CD4-positive, alpha-beta T cell treated with Interleukin-6 for 4 hours (primary cell): ENCODE results near the gene LSM6.

Experiments used
- DNase-seq: peaks from one replicate; pipeline ENCODE4 v3.0.0-alpha.2; 2020; ENCODE audit warnings: mixed read lengths

LSM6 gene

GRCh38 chr4:146186596-146186995, 11.1 kb downstream of the LSM6 start:
- no peak for DNase-seq

- DNase-seq: no peak
Observed at GRCh38 chr4:146190456-146190855, 14.9 kb downstream of the LSM6 start.

DNA sequence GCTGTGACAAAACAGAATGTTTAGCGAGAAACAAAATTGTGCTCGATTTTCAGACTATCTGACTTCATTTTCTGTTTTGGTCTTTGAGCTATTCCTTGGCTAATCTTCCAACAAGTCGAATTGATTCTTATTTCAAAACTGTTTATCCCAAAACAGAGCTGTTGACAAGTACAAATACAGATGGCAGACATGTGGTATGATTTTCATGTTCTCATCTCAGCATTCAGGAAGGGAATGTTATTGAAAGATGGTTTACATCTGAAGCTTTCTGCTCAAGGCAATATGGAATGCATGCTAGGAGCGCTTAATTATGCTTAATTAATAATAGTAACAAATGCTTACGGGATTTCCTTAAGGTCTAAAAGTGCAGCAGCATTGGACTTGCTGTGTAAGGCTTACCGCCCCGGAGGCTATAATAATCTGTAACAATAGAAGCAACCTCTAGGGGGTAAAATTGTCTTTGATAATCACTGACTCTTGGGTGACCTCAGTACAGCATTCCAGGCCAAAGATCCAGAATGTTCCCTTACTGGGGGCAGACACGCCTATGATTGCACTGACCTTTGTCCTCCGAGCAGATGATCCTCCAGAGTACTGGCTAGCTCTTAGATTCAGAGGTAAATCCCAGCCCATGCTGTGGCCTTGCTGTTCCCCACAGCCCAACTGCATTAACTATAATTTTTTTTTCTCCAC, 16.4 kb downstream of the LSM6 start:
- no peak for DNase-seq

DNA sequence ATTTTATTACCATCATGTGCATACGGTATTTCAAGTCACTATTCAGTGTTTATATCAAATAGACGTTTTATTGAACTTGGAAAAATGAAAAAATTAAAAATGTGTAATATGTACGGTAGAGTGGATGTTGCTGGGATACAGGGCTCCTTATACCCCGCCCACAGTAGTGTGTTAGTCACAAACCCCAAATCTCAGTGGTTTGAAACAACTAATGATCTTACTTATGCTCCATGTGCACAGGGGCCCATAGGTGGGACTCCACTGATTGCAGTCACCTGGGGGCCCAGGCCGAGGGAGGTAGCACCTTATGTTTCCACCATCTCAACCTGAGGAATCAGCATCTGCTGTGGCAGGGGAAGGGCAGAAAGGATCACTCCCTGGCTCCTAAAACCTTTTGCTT, 18.1 kb downstream of the LSM6 start:
- DNase-seq: no peak

DNA sequence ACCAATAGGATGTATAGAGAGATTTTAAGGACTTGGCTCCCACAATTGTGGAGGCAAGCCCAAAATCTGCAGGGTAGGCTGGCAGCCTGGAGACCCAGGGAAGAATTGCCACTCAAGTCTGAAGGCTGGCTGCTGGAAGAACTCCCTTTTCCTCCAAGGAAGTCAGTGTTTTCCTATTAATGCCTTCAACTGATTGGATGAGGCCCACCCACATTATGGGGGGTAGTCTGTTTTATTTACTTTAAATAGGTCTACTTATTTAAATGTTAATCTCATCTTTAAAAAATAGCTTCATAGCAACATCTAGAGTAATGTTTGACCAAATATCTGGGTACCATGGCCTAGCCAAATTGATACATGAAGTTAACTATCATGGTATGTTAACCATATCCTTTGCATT, 18.7 kb downstream of the LSM6 start:
- no peak for DNase-seq

GRCh38 chr4:146202665-146203064, 27.1 kb downstream of the LSM6 start:
- no peak for DNase-seq

GRCh38 chr4:146207410-146207809, 31.9 kb downstream of the LSM6 start:
- DNase-seq: no peak

GRCh38 chr4:146210890-146211289, 35.4 kb downstream of the LSM6 start:
- no peak for DNase-seq

- DNase-seq: no peak
Observed at GRCh38 chr4:146211440-146211839, 35.9 kb downstream of the LSM6 start.

- DNase-seq: no peak
Observed at GRCh38 chr4:146212781-146213180, 37.3 kb downstream of the LSM6 start.

- DNase-seq: no peak
Observed at GRCh38 chr4:146214238-146214637, 38.7 kb downstream of the LSM6 start, which contains the start of gene REELD1. Gene REELD1 (plus strand): TSS chr4:146214538. CDS start chr4:146216953, 2,415 bp downstream.

GRCh38 chr4:146222313-146222712, 46.8 kb downstream of the LSM6 start:
- DNase-seq: no peak

- DNase-seq: no peak
Observed at GRCh38 chr4:146224326-146224966, 48.9 kb downstream of the LSM6 start.

DNA sequence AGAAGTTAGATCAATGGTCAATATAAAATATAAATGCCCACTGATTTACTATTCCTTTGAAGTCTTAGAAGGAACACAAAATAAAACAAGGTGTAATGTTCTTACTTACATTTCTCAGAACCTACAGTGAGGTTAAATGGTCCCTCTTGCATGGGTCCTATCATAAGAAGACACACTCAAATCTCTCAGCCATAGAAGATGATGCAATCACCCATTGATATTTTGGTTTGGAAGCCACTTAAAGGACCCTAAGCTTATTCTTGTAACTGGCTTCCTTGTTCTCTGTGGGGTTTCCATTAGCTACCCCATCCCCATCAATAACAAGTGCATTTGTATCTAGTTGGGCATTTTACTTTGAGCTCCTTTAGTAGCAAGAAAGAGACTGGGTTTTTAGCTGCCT, 53.9 kb downstream of the LSM6 start:
- DNase-seq: no peak

GRCh38 chr4:146232131-146232722, 56.7 kb downstream of the LSM6 start:
- DNase-seq: no peak

- no peak for DNase-seq
Observed at GRCh38 chr4:146235654-146236177, 60.2 kb downstream of the LSM6 start.

DNA sequence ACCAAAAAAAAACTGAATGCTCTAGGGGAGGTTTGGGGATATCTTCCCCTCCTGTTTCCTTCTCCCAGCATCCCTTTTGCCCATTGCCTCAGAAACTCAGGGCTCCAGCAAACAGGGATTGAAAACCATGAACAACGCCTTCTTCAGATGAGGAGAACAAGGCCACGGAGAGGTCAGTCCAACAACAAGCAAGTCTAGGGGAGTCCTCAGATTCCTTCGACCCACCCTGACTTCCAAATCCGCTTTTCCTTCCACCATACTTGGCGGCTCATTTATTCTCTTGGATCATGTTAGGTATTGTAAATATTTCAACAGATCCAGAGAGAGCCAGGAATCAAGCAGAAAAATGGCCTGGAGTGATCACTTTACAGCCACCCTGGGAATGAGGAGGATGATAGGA, 60.7 kb downstream of the LSM6 start:
- no peak for DNase-seq

- DNase-seq: no peak
Observed at GRCh38 chr4:146237092-146237491, 61.6 kb downstream of the LSM6 start.

GRCh38 chr4:146238107-146238506, 62.6 kb downstream of the LSM6 start:
- no peak for DNase-seq
